Umbilical cord (tissue), 2 donors: ENCODE results near the gene ATXN7. TPM values are rescaled to one million over a fixed set of nuclear protein-coding genes. Genes with fewer than 3 reads are reported as not detected.

ENCODE experiments used
- DNase-seq: peaks from one replicate; pipeline ENCODE4 v3.0.0-alpha.2; 2015; ENCODE audit warnings: low spot score
- total RNA-seq: library from RNA; depleted of rRNA; stranded (reverse); fragments of >200 nt; gene quantifications from one replicate; pipeline ENCODE4 v1.2.3, GENCODE V29; 2014; ENCODE audit warnings: low replicate concordance; ENCODE audit not compliant: insufficient read depth

The ATXN7 gene
- total RNA-seq, 1 donor from 2014 or later: 43.1 TPM

DNA sequence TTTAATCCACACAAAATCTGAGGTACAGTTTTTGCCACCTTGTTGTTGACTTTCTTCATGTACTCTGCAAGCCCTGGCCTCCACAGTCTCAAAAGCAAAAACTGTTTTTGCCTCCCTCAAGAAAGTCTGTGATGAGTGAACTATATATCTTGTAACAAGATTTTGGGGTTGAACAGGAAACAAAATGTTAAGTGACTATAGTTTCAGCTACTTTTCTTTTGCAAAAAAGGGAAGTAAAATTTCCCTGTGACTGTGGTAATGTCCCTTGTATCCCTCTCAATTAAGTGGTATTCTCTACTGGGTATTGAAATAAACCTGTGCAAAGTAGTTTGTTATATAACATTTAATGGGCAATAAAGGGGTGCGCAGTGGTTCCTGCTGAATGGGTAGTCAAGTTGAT lies 69.8 kb downstream of the ATXN7 start:
- DNase-seq: no peak

GRCh38 chr3:63934041-63934866 lies 70.6 kb downstream of the ATXN7 start:
- no peak for DNase-seq

DNA sequence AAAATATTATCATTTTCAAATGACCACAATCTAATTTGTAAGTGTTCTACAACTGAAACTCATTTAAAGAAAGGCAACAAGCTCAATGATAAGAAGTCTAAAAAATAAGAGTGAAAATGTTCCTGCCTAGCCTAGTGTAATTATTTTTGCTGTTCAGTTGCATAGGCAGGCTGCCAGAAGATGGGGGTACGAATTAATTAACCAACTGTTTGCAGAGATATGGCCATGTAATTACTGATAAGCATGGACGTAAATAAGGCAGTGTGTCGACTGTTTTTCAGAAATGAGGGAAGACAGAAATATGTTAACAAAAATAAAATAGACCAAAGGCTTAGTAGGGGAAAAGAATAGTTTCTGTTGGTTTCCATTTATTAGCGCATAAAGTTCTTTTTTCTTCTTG lies 73.3 kb downstream of the ATXN7 start:
- no peak for DNase-seq

- DNase-seq: no peak
Measured at GRCh38 chr3:63937661-63938651, 74.3 kb downstream of the ATXN7 start.

GRCh38 chr3:63940389-63940757 lies 76.7 kb downstream of the ATXN7 start:
- no peak for DNase-seq

DNA sequence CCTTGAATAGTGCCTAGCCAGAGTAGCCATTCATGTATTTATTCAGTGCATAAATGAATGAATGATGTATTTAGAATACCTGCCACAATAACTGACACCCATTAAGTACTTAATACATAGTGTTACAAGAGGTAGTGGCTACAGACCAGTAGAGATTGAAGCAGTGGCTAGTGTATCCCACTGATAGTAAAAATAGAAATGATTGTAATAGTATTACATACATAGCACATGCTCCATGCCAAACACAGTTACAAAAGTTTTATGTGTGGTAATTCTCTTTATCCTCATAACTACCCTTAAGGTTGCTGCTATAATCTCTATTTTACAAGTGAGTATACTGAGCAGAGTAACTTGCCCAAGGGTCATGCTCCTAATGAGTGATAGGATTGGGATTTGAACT lies 78.9 kb downstream of the ATXN7 start:
- no peak for DNase-seq

- DNase-seq: no peak
Measured at GRCh38 chr3:63943678-63944077, 80.0 kb downstream of the ATXN7 start.

DNA sequence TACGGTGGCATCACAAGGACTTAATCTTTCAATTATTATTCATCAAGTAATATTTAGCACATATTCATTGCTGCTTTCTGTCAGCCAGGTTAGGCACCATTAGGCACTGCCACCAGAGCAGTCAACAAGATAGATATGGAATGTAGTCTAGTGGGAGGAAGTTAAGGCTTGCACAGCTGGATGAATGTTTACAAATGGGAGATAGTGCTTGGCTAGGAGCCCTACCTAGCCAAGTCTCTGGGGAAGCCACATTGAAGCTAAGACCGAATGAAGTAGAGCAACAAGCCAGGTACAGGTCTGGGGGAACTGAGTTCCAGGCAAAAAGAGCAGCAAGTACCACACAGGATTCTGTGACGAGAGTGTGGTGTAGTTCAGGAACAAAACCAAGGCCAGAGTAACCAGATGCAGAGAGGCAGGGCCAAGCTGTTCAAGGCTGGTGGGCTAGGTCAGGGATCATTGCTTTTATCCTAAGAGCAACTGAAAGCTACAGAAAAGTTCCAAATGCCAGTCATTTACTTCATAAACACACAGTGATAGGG lies 82.0 kb downstream of the ATXN7 start:
- DNase-seq: no peak

GRCh38 chr3:63946753-63947152 lies 83.1 kb downstream of the ATXN7 start:
- no peak for DNase-seq

DNA sequence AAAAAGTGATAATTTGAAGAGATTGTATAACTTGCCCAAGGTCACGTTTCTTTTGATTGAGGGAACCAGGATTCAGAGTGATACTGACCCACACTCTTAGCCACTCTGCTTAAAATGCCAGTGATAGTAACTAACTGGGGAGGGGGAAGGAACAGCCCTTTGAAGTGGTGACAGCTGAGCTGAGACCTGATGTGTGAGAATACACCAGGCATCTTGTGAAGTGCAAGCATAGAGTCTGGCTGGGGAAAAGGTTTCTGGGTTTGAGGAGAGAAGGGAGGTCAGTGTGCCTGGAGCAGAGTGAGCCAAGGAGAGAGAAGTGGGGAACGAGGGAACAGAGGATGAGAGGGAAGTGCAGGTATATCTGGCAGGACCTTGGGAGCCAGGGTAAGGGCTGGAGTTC lies 83.9 kb downstream of the ATXN7 start:
- DNase-seq: no peak

GRCh38 chr3:63949005-63949404 lies 85.3 kb downstream of the ATXN7 start:
- DNase-seq: peak; percentile 77

DNA sequence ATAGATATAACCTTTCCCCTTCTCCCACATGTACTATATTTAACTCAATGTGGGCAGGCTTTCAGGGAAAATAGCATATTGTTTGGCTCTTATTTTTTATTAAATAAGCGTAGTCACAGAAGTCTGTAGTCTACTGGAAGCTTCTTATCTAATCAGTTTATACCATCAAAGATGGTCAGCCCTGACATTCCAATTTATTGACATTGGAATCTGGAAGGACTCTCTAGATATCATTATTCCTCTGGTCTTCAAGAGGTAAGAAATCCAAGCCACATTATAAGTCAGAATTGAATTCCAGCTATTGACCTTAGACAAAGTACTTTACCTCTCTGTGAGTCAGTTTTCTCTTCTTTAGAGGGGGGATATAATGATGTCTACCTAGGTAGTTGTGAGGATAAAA lies 87.0 kb downstream of the ATXN7 start:
- DNase-seq: no peak

- DNase-seq: no peak
Measured at GRCh38 chr3:63951492-63952247, 88.0 kb downstream of the ATXN7 start.

DNA sequence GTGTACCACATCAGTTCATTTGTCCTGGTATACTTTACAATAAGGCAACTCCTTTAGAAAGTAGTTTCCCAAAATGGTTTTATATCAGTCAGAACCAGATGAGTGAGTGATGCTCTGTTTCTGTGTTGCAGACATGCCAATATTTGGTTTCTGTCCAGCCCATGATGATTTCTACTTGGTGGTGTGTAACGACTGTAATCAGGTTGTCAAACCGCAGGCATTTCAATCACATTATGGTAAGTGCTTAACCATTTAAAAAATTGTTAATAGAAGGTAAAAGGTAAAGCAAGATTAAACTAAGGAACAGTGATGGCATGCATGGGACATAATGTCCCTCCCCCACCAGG lies 88.6 kb downstream of the ATXN7 start:
- DNase-seq: no peak

DNA sequence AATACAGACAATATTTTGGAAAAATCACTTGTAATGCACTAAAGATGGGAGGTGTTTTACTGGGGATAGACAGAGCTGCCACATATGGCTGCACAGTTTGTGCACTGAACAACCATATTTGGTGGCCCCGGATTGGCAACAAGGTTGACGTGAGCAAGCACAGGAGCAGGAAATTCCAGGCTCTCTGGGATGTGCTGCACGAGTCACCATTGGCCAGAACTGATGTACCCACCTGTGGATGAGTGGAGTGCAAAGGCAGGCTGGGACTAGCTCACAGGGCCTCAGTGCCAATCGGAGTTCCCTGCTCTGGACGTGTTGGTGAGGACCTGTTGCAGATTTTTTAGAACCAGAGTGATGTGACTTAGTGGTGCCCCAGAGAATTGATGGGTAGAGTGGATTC lies 90.5 kb downstream of the ATXN7 start:
- no peak for DNase-seq

- no peak for DNase-seq
Measured at GRCh38 chr3:63955036-63955650, 91.5 kb downstream of the ATXN7 start.

DNA sequence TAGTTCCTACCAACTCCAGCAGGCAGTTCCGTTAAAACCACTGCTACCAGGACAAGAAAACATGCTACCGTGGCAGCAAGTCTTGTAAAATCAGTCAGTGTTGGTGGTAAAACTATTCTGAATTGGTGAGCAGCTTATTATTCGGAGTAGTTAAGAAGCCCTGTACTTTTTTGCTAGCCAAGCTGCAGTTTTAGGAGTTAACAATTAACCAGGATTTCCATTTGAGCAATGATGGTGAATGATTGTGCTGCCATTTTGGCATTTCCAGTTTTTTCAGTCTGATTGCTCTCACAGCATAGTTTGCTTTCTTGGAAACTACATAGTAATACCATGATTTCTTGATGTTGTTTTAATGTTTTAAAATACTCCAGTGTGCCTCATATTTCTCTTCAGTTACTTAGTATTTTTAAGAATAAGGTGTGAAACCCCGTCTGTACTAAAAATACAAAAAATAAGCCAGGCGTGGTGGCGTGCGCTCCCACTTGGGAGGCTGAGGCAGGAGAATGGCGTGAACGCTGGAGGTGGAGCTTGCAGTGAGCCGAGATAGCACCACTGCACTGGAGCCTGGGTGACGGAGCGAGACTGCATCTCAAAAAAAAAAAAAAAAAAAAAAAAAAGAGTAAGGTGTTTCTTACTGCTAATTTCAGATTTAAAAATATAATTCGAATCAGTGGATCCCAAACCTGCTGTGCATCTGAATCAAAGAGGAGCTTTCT lies 92.3 kb downstream of the ATXN7 start:
- DNase-seq: no peak

DNA sequence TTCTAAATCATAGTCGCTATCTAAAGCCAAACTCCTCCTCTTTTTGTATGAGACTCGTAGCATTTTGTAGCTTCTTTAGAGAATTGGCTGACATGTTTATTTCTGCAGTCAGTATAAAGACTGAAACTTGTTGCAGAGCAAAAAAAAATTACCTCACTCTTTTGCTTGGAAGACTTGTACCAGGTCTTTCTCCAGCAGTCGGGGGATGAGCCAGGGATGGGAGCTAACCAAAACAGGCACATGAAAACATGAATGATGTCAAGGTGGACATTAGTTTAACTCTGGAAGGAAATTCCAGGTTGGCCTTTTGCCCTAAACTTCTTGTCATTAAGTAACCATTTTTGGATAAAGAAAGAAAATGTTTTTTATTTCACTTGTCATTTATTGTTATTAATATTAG lies 95.5 kb downstream of the ATXN7 start:
- DNase-seq: no peak

GRCh38 chr3:63960048-63960711 lies 96.5 kb downstream of the ATXN7 start:
- peak; percentile 84 for DNase-seq

DNA sequence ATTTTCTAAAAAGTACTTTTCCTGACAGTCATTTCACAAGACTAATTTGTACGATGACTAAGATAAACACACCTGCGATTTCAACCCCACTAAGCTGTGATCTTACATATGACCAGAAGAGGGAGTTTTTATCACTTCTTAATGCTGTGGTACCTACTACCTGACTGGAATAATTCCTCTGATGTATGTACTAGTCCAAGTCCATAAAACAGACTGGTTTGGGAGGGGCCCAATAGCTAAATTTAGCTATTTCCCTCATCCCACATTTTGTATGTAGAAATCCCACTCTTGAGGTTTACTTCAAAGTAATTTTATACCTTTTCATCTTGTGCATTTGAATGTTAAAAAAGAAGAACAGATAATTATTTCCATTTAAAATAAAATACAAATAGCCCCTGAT lies 98.2 kb downstream of the ATXN7 start:
- DNase-seq: no peak
